GM12874 (cell line): ENCODE measurements around the gene PLA2G4F.

ENCODE experiments used
- TF ChIP-seq, protein P1 (sequence below): IDR thresholded peaks from 2 replicates; pipeline ENCODE4 v1.5.1; 2011; ENCODE audit warnings: low read depth, mild to moderate bottlenecking, control low read depth, low read length, moderate library complexity; ENCODE audit not compliant: insufficient read depth

PLA2G4F gene

DNA sequence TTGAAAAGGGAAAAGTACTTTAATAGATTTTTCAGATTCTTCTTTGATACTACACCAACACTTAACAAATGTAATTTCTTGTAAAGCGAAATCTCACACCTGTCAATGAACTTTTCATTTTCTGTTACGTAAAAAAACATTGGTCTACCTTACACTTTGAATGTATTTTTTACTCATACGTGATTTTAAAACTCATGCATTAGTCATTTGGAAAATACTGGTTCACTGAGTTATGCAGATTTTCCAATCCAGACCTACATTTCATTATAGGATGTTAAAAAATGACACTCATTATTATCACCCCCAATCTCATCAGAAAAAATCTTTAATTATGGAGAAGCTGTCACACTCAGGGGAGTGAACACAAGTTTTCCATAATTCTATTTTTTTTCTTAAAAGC, 36.9 kb upstream of the PLA2G4F start:
- TF ChIP-seq, protein P1, sequence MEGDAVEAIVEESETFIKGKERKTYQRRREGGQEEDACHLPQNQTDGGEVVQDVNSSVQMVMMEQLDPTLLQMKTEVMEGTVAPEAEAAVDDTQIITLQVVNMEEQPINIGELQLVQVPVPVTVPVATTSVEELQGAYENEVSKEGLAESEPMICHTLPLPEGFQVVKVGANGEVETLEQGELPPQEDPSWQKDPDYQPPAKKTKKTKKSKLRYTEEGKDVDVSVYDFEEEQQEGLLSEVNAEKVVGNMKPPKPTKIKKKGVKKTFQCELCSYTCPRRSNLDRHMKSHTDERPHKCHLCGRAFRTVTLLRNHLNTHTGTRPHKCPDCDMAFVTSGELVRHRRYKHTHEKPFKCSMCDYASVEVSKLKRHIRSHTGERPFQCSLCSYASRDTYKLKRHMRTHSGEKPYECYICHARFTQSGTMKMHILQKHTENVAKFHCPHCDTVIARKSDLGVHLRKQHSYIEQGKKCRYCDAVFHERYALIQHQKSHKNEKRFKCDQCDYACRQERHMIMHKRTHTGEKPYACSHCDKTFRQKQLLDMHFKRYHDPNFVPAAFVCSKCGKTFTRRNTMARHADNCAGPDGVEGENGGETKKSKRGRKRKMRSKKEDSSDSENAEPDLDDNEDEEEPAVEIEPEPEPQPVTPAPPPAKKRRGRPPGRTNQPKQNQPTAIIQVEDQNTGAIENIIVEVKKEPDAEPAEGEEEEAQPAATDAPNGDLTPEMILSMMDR: no peak

DNA sequence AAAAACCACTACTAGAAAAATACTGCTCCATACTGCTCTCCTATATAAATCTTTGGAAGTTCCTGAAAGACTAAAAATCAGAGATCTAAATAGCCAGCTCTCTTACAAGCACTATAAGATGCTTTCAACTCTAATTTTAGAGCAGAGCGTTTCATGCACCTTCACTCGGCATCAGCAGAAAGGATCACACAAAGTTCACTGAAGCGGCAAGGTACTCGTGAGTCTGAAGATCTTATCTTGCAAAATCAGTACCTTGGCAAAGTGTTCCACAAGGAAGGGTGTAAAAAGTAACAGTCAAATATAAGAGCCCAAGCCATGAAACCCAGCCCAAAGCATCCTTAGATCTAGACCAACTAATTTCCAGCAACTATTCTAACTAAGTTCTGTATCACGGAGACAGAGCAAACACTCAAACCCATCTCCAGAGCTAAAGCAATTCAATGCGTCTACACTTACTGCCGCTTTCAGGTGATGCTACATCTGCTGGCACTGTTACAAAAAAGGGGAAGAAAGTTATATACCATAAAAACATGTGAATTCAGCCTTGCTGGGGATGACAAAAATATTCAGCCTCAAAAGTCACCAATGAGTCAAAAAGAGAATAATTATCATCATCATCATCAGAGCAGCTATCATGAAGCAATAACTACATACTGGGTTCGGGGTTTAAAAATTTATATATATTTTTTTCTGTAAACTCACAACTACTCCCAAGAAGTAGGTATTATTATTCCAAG, 35.3 kb upstream of the PLA2G4F start:
- TF ChIP-seq, protein P1: no peak

DNA sequence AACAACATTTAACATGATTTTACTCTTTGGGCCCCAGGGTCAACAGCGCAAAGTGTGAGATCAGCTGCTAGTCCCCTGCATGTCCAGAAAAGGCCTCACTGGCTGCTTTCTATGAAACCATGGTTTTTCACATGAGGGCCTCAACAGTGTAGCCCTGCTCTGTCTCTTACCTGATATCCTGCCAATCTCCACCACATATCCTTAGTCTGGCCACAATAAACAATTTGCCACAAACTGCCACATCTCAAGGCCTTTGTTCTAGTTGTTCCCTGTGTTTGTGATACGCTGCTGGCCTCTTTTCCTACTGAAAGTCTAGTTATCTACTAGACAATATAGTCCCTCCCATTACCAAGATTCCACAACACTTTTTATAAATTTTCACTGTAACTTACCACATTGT, 33.9 kb upstream of the PLA2G4F start:
- TF ChIP-seq, protein P1: no peak

DNA sequence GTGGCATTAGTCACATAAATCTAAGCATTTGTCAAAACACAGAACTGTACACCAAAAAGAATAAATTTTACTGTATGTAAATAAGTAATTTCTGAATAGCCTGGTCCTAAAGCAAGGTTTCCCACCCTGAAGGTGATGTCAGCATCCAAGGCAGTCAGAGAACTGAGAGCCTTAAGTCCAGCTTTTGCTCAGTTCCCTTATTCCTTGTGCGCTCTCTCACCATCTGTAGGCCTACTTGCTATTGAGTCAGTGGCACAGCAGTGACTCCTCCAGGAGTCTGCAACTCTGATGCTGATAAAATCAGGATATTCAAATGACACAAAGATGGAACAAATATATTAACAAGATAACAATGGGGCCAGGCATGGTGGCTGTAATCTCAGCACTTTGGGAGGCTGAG, 29.4 kb upstream of the PLA2G4F start:
- TF ChIP-seq, protein P1: no peak

DNA sequence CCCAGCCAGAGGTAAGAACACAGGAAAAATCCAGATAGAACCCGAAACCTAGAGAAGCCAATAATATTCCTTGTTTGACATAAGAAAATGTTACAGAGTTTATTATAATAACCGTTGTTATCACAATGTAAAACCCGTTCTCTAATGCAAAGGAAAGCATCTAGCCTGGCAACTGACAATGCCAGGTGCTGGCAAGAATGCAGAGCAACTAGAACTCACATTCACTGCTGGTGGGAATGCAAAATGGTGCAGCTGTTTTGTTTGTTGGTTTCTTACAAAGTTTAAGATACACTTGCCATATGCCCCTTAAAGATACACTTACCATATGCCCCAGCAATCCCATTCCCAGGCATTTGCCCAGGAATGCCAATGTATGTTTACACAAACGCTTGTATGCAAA, 28.3 kb upstream of the PLA2G4F start:
- TF ChIP-seq, protein P1: no peak

DNA sequence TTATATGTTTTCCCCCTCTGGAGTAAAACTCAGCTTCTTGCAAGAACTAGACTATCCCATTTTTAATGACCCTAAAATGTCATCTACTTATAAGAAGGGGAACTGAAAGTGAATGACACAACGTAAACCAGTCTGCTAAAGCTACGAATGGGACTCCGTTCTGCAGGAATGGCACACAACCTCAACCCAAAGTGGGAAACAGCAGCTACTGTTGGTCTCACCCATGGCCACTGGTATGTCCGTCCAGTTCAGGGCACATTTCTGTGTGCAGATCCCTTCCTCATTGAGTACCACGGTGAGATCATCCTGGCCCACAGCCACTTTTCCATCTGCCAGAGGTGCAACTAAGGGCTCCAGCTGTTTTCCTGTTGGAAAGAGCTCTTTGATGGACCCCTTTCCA, 27.9 kb upstream of the PLA2G4F start:
- TF ChIP-seq, protein P1: no peak

DNA sequence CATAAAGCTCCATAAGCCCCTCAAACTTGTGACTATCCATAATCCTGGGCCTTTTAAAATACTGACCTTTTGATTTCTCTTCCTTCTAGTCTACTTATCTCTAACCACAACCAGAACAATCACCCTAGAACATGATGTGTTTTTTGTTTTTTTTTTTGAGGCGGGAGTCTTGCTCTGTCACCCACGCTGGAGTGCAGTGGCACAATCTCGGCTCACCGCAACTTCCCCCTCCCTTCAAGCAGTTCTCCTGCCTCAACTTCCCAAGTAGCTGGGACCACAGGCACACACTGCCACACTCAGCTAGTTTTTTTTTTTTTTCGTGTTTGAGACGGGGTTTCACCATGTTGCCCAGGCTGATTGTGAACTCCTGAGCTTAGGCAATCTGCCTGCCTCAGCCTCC, 26.5 kb upstream of the PLA2G4F start:
- TF ChIP-seq, protein P1: no peak
